ENCODE data around the gene ACVR2A.

DNA sequence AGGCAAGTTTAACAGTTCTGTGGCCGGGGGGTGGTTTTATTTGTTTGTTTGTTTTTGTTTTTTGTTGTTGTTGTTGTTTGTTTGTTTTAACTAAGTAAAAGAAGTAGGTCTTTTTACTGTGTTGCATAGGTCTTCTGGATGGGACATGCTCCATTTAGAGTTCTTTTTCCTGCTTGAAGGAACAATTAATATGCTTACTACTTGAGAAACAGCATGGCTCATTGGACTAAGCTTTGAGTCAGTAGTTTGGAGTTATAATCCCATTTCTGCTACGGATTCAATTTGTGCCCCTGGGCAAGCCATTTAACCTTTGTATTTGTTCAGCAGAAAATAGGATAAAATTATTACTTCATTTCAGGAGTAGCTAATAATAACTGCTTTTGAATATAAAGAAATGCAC lies 8.7 kb upstream of the ACVR2A start:
- TF ChIP-seq, protein P1, sequence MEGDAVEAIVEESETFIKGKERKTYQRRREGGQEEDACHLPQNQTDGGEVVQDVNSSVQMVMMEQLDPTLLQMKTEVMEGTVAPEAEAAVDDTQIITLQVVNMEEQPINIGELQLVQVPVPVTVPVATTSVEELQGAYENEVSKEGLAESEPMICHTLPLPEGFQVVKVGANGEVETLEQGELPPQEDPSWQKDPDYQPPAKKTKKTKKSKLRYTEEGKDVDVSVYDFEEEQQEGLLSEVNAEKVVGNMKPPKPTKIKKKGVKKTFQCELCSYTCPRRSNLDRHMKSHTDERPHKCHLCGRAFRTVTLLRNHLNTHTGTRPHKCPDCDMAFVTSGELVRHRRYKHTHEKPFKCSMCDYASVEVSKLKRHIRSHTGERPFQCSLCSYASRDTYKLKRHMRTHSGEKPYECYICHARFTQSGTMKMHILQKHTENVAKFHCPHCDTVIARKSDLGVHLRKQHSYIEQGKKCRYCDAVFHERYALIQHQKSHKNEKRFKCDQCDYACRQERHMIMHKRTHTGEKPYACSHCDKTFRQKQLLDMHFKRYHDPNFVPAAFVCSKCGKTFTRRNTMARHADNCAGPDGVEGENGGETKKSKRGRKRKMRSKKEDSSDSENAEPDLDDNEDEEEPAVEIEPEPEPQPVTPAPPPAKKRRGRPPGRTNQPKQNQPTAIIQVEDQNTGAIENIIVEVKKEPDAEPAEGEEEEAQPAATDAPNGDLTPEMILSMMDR (IDR thresholded peaks at IDR 0.05), result no peak
- TF ChIP-seq EZH2 (IDR thresholded peaks at IDR 0.05) (no peak), EZH2phosphoT487 (IDR thresholded peaks at IDR 0.05) (no peak)

Measured in neural progenitor cell (in vitro differentiated cells).